Mesenchymal stem cell (in vitro differentiated cells and primary cell): Measurements from ENCODE around the gene QSOX1. TPM values are rescaled to one million over a fixed set of nuclear protein-coding genes. Genes with fewer than 3 reads are reported as not detected.

ENCODE experiments used
- DNase-seq: peaks from one replicate; pipeline ENCODE4 v3.0.0-alpha.2; 2013
- H2AFZ ChIP-seq: one replicate; pipeline ENCODE4 v1.6.1; 2013; ENCODE audit warnings: low read depth, mild to moderate bottlenecking, control low read depth, inconsistent platforms, low read length, moderate library complexity
- H2AK5ac ChIP-seq: 2 replicates; pipeline ENCODE4 v1.6.1; 2013; ENCODE audit warnings: low read length, moderate library complexity, mild to moderate bottlenecking, inconsistent platforms; ENCODE audit not compliant: severe bottlenecking
- H2BK120ac ChIP-seq: one replicate; pipeline ENCODE4 v1.6.1; 2013; ENCODE audit warnings: low read depth, mild to moderate bottlenecking, inconsistent platforms, low read length, moderate library complexity
- H2BK12ac ChIP-seq, 2 experiments: one replicate each; pipeline ENCODE4 v1.6.1; 2013; ENCODE audit warnings: inconsistent platforms in 2 of 2, low read length in 2 of 2, mild to moderate bottlenecking in 2 of 2, moderate library complexity in 2 of 2, control low read depth in 1 of 2
- H2BK15ac ChIP-seq: one replicate; pipeline ENCODE4 v1.6.1; 2013; ENCODE audit warnings: mild to moderate bottlenecking, low read depth, inconsistent platforms; ENCODE audit not compliant: poor library complexity, severe bottlenecking
- H2BK5ac ChIP-seq: 2 replicates; pipeline ENCODE4 v1.6.1; 2013; ENCODE audit warnings: low read depth, mild to moderate bottlenecking, low read length, control low read depth, inconsistent platforms; ENCODE audit not compliant: poor library complexity, severe bottlenecking
- H3K14ac ChIP-seq, 2 experiments: one replicate each; pipeline ENCODE4 v1.6.1; 2013; ENCODE audit warnings: inconsistent platforms in 2 of 2, low read length in 2 of 2, control low read depth in 1 of 2, mild to moderate bottlenecking in 1 of 2, moderate library complexity in 1 of 2
- H3K18ac ChIP-seq, 2 experiments: one replicate each; pipeline ENCODE4 v1.6.1; 2013; ENCODE audit warnings: inconsistent platforms in 2 of 2, low read length in 2 of 2, control low read depth in 1 of 2, low read depth in 1 of 2, mild to moderate bottlenecking in 1 of 2
- H3K23ac ChIP-seq, 2 experiments: one replicate each; pipeline ENCODE4 v1.6.1; 2013; ENCODE audit warnings: inconsistent platforms in 2 of 2, low read length in 2 of 2, mild to moderate bottlenecking in 2 of 2, moderate library complexity in 2 of 2, control low read depth in 1 of 2
- H3K27ac ChIP-seq: 2 replicates; pipeline ENCODE4 v1.5.1; 2013; ENCODE audit warnings: mild to moderate bottlenecking, moderate library complexity, low read length, control low read depth, inconsistent platforms; ENCODE audit not compliant: poor library complexity, severe bottlenecking
- H3K27me3 ChIP-seq, 2 experiments: 2 replicates each; pipeline versions ENCODE4 v1.6.1 to v1.7.0; 2013; ENCODE audit warnings: low read length in 2 of 2, mild to moderate bottlenecking in 2 of 2, moderate library complexity in 2 of 2, control low read depth in 1 of 2, inconsistent platforms in 1 of 2; ENCODE audit not compliant: control insufficient read depth in 1 of 2, insufficient read depth in 1 of 2
- H3K36me3 ChIP-seq, 2 experiments: 2 replicates each; pipeline versions ENCODE4 v1.6.1 to v1.7.0; 2013; ENCODE audit warnings: low read length in 2 of 2, control low read depth in 1 of 2, inconsistent platforms in 1 of 2, low read depth in 1 of 2, mild to moderate bottlenecking in 1 of 2; ENCODE audit not compliant: insufficient read depth in 2 of 2, control insufficient read depth in 1 of 2
- H3K4ac ChIP-seq, 2 experiments: one replicate each; pipeline ENCODE4 v1.6.1; 2013; ENCODE audit warnings: inconsistent platforms in 2 of 2, low read length in 2 of 2, mild to moderate bottlenecking in 2 of 2, moderate library complexity in 2 of 2, control low read depth in 1 of 2, low read depth in 1 of 2
- H3K4me1 ChIP-seq: 2 replicates; pipeline ENCODE4 v1.6.1; 2013; ENCODE audit warnings: low read depth, low read length, control low read depth; ENCODE audit not compliant: control insufficient read depth, insufficient read depth
- H3K4me2 ChIP-seq: 2 replicates; pipeline ENCODE4 v1.6.1; 2013; ENCODE audit warnings: low read length, mild to moderate bottlenecking, inconsistent platforms; ENCODE audit not compliant: poor library complexity, severe bottlenecking
- H3K4me3 ChIP-seq, 2 experiments: 2 replicates each; pipeline versions ENCODE4 v1.5.1 to v1.7.0; 2013; ENCODE audit warnings: low read length in 2 of 2, mild to moderate bottlenecking in 2 of 2, control low read depth in 1 of 2, low read depth in 1 of 2; ENCODE audit not compliant: insufficient read depth in 1 of 2
- H3K79me1 ChIP-seq: replicated peaks from 2 replicates; pipeline ENCODE4 v1.6.1; 2013; ENCODE audit warnings: mild to moderate bottlenecking, control low read depth, low read length, inconsistent platforms; ENCODE audit not compliant: poor library complexity, severe bottlenecking
- H3K9ac ChIP-seq: 2 replicates; pipeline ENCODE4 v1.7.0; 2013; ENCODE audit warnings: mild to moderate bottlenecking, low read length, moderate library complexity
- H3K9me3 ChIP-seq: 2 replicates; pipeline ENCODE4 v1.7.0; 2013; ENCODE audit warnings: mild to moderate bottlenecking, low read length; ENCODE audit not compliant: control insufficient read depth
- H4K8ac ChIP-seq: one replicate; pipeline ENCODE4 v1.6.1; 2013; ENCODE audit warnings: inconsistent platforms, mild to moderate bottlenecking, low read length, moderate library complexity
- H4K91ac ChIP-seq: one replicate; pipeline ENCODE4 v1.6.1; 2013; ENCODE audit warnings: mild to moderate bottlenecking, low read length, inconsistent platforms
- WGBS: methylation state at CpG from one replicate; pipeline ENCODE4 v1.1.7; 2013; ENCODE audit warnings: mixed read lengths; 5-methylcytosine and 5-hydroxymethylcytosine counted together
- polyA plus RNA-seq, 2 experiments: library from polyadenylated mRNA; stranded (reverse); fragments of 200-250 nt; gene quantifications; one replicate each; pipeline ENCODE4 v1.2.3, GENCODE V29; 2013

The QSOX1 gene
- polyA plus RNA-seq (2013, experiment 1 of 2): 320 TPM
- 317 TPM for polyA plus RNA-seq (2013, experiment 2 of 2)

GRCh38 chr1:180154325-180155181, at the start of gene QSOX1:
Gene QSOX1, plus strand, starts transcription at chr1:180154869. Its CDS starts 39 bp downstream, at chr1:180154908.
- H2BK15ac ChIP-seq: peak within 1 kb of the TSS; percentile 80
- peak within 1 kb of the TSS; percentile 89 for H3K4me2 ChIP-seq
- H3K4me1 ChIP-seq: peaks cover 23% of the 10 kb centered on the region
- peaks cover 0 to 5% of the 10 kb centered on the region in 2 experiments for H3K36me3 ChIP-seq
- H3K9me3 ChIP-seq: no peaks in the 10 kb centered on the region
- peak within 1 kb of the TSS; percentile 97 for H3K9ac ChIP-seq
- H4K8ac ChIP-seq: peak within 1 kb of the TSS; percentile 85
- no peaks in the 10 kb centered on the region for H3K27me3 ChIP-seq
- peak within 1 kb of the TSS; percentile 84 for H2BK5ac ChIP-seq
- H3K4ac ChIP-seq: peak within 1 kb of the TSS; percentile 79 to 81
- H2BK12ac ChIP-seq: peak within 1 kb of the TSS; percentile 71 to 76
- peak within 1 kb of the TSS in 1 of 2 experiments; percentile 94 for H3K23ac ChIP-seq
- peak within 1 kb of the TSS; percentile 82 for H3K27ac ChIP-seq
- H2AFZ ChIP-seq: peak within 1 kb of the TSS; percentile 88
- H3K18ac ChIP-seq: peak within 1 kb of the TSS; percentile 93 to 99
- H4K91ac ChIP-seq: peak within 1 kb of the TSS; percentile 88
- peak within 1 kb of the TSS in 1 of 2 experiments; percentile 100 for H3K14ac ChIP-seq
- H3K79me1 ChIP-seq: peaks cover 14% of the 10 kb centered on the region
- peak within 1 kb of the TSS; percentile 80 for H2BK120ac ChIP-seq
- WGBS: under 1% methylated on average over 81 of the region's 100 CpGs
- peak; percentile 88 for DNase-seq
- peak within 1 kb of the TSS; percentile 4 for H2AK5ac ChIP-seq
- peak within 1 kb of the TSS; percentile 94 to 99 for H3K4me3 ChIP-seq

- H3K27ac ChIP-seq: no peak overlapping the region
- no peak overlapping the region for H2BK15ac ChIP-seq
- H3K79me1 ChIP-seq: no peaks in the 10 kb centered on the region
- H2AFZ ChIP-seq: no peak overlapping the region
- no peaks in the 10 kb centered on the region for H3K4me1 ChIP-seq
- 100% methylated on average over 1 of the region's 2 CpGs for WGBS
- H4K8ac ChIP-seq: no peak overlapping the region
- H3K9me3 ChIP-seq: no peaks in the 10 kb centered on the region
- H2BK120ac ChIP-seq: no peak overlapping the region
- no peak for DNase-seq
- H3K23ac ChIP-seq: no peak overlapping the region
- no peak overlapping the region for H2BK12ac ChIP-seq
- no peak overlapping the region for H4K91ac ChIP-seq
- H2AK5ac ChIP-seq: no peak overlapping the region
- no peak overlapping the region for H3K4ac ChIP-seq
- no peak overlapping the region for H3K18ac ChIP-seq
- H3K36me3 ChIP-seq: peaks cover 15 to 52% of the 10 kb centered on the region in 2 experiments
- H3K27me3 ChIP-seq: no peaks in the 10 kb centered on the region
- no peak overlapping the region for H3K4me3 ChIP-seq
- H3K9ac ChIP-seq: no peak overlapping the region
- H3K4me2 ChIP-seq: no peak overlapping the region
- H3K14ac ChIP-seq: no peak overlapping the region
- H2BK5ac ChIP-seq: no peak overlapping the region
These were observed 42.6 kb upstream of the QSOX1 start for GRCh38 chr1:180112091-180112490.

GRCh38 chr1:180112984-180113647, 41.6 kb upstream of the QSOX1 start:
- Histone ChIP-seq H3K27me3 (no peaks in the 10 kb centered on the region), H2AFZ (no peak overlapping the region), H4K8ac (no peak overlapping the region), H3K4me3 (no peak overlapping the region), H2BK12ac (no peak overlapping the region), H3K9me3 (no peaks in the 10 kb centered on the region), H3K18ac (no peak overlapping the region), H2BK5ac (no peak overlapping the region), H3K36me3 (peaks cover 13 to 48% of the 10 kb centered on the region in 2 experiments), H3K9ac (no peak overlapping the region), H3K4me2 (no peak overlapping the region), H3K14ac (no peak overlapping the region), H3K4me1 (no peaks in the 10 kb centered on the region), H2BK120ac (no peak overlapping the region), H2BK15ac (no peak overlapping the region), H3K79me1 (no peaks in the 10 kb centered on the region), H3K27ac (no peak overlapping the region), H3K23ac (no peak overlapping the region), H2AK5ac (no peak overlapping the region), H3K4ac (no peak overlapping the region), H4K91ac (no peak overlapping the region)
- peak; percentile 47 for DNase-seq
- WGBS: no CpG with 5 or more reads among the region's 2 CpGs

- H3K36me3 ChIP-seq: peaks cover 9 to 42% of the 10 kb centered on the region in 2 experiments
- no peak overlapping the region for H3K4me2 ChIP-seq
- no peak overlapping the region for H3K18ac ChIP-seq
- no peak overlapping the region for H3K4ac ChIP-seq
- H4K8ac ChIP-seq: no peak overlapping the region
- H2BK120ac ChIP-seq: no peak overlapping the region
- H3K4me3 ChIP-seq: no peak overlapping the region
- H3K27ac ChIP-seq: no peak overlapping the region
- no peak overlapping the region for H2BK5ac ChIP-seq
- no peak for DNase-seq
- H3K79me1 ChIP-seq: no peaks in the 10 kb centered on the region
- H3K4me1 ChIP-seq: no peaks in the 10 kb centered on the region
- H2BK12ac ChIP-seq: no peak overlapping the region
- H4K91ac ChIP-seq: no peak overlapping the region
- no peak overlapping the region for H3K9ac ChIP-seq
- no peaks in the 10 kb centered on the region for H3K27me3 ChIP-seq
- H3K9me3 ChIP-seq: no peaks in the 10 kb centered on the region
- H3K23ac ChIP-seq: no peak overlapping the region
- H2BK15ac ChIP-seq: no peak overlapping the region
- 100% methylated on average over 3 of the region's 4 CpGs for WGBS
- H2AFZ ChIP-seq: no peak overlapping the region
- H2AK5ac ChIP-seq: no peak overlapping the region
- H3K14ac ChIP-seq: no peak overlapping the region
These were observed 40.2 kb upstream of the QSOX1 start for GRCh38 chr1:180114396-180114945.
